GM21786 (cell line): ENCODE measurements around the gene SCGB3A1.

Experiments used
- ATAC-seq: cut with Tn5 transposase; IDR thresholded peaks from one replicate; pipeline ENCODE4 v1.9.1; 2021; ENCODE audit not compliant: unreplicated experiment

Gene SCGB3A1

DNA sequence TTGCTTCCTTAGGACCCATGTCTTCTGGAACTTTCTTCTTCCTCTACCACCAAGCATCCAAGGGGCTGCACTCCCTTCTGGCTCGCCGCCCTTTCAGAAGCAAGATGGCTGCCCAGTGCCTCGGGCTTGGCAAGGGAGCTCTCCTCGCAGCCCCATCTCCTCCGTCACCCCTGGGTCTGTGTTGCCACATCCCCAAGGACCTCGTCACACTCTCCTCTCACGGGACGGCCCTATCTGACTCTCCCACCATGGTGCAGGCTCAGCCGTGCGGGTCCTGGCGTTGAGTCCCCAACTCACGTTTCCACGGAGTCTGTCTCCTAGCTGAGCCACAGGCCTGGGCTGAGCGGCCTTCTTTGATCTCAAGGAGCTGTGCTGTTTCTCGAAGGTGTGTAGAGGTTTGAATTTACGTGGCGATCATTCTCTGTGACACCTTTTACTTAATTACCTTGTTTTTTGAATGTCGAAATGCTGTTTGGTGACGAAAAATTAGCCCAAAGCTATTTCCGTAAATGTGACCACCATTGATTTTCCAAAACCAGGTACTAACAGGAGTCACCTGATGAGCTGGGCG, 15.0 kb upstream of the SCGB3A1 start:
- ATAC-seq: no peak

DNA sequence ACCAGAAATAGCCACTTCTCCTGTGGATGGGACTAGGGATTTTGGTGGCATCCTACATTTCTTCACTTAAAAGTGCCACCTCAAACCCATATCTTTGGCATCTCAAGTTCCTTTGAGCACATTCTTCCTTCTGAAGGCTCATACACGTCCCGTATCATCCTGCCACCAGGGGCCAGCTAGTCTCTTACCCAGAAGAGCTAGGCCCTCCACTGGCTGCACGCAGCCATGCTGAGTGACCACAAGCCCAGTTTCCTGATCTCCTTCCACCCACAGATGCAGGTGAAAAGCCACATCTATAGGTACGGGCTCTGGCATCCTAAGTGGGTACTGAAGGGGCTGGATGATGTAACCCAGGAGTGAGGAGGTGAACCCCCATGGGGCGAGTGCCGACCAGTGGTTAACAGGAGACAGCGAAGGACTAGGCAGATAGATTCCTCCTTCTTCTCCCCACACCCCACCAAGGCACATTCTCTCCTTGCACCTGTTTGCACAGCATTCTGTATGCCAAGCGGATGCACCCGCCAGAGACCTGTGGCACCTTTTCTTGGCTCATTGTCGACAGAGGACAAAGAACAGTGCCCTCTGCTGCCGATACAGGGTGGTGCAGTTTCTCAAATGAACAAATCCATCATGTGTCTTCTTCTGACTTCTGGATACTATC, 14.4 kb upstream of the SCGB3A1 start:
- ATAC-seq: no peak

DNA sequence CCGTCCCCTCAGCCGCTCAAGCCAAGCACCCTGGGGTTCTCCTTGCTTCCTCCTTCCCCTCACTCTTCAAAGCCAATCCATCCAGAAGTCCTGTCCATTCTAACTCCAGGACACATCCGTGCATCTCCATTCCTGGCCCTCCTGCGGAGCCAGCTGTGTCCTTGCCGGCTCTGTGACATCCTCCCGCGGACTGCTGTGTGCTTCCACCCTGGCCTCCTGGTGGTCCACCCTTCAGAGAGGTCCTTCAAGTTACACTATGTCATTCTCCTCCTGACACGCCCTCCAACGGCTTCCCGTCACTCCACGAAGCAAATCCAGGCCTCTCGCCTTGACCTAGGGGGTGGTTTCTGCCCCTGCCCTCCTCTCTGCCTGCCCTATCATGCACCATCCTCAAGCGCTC, 13.0 kb upstream of the SCGB3A1 start:
- no peak for ATAC-seq

GRCh38 chr5:180603076-180603594, 11.8 kb upstream of the SCGB3A1 start:
- ATAC-seq: no peak

GRCh38 chr5:180602481-180603075, 11.3 kb upstream of the SCGB3A1 start:
- ATAC-seq: no peak

DNA sequence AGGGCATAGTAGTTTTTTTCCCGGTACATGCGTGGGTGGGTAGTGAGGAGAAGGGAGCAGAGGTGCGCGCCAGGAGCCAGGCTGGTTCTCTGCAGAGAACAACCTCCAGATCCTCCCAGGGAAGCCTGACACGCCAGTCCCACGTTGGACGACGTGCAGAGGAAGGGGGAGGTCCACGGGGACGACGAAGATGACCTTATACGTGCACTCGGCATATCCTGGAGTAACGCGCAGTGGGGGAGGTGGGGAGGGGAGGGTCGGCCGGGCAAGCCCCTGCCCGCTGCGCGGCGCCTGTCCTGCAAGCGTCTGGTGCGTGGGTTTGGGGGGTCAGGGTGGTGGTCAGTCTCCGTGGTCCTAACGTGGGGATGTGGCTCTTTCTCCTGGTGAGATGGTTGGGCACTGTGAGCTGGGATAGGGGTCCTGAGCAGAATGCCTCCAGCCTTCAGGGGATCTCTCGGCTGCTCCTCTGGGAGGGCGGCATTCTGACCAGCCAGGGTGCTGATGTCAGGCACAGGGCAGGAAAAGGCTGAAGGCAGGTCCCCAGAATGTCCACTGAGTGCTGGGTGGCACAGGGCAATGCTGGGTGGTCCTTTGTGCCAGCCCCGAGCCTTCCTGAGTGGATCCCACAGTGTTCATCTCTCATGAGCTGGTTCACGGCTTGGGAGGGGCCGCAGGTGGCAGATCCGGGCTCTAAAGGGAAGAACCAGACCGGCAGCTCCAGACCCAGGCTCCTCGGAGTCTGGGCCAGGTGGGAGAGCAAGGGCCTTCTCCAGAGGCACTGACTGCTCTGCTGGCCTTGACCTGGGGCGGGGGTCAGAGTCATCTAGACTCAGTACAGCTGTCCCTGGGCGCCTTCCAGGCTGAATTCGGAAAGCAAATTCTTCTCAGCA, 10.5 kb upstream of the SCGB3A1 start:
- no peak for ATAC-seq

GRCh38 chr5:180600554-180601041, 9.3 kb upstream of the SCGB3A1 start:
- no peak for ATAC-seq

DNA sequence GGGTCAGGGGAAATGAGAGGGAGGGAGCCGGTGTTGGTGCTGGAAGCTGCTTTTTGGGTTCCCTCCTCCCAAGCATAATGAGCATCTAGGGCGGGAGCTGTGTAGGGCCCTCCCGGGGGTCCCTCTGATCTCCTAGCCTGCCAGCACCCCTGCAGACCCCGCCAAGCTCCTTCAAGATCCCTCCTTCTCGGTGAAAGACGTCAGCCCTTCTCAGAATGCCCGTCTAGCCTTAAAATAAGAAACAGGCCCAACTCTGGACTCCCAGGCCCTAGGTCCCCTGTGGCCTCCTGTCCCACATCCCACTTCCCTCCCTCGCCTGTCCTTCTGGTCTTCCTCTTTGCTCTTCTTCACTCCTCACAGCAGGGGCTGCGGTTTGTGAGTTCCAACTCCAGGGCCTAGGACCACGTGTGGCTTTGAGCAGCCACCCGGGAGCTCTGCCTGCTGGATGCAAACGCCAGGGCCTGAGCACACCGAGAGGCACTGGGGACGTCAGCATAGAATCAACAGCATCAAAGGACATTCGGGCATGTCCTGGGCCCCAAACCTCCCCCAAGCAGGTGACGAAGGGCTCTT, 8.8 kb upstream of the SCGB3A1 start:
- ATAC-seq: no peak

- ATAC-seq: no peak
Measured at GRCh38 chr5:180599590-180599914, 8.3 kb upstream of the SCGB3A1 start.

- ATAC-seq: no peak
Measured at GRCh38 chr5:180598797-180599589, 7.7 kb upstream of the SCGB3A1 start.

GRCh38 chr5:180598316-180598701, 7.0 kb upstream of the SCGB3A1 start:
- no peak for ATAC-seq

- ATAC-seq: no peak
Measured at GRCh38 chr5:180596668-180597231, 5.5 kb upstream of the SCGB3A1 start.

DNA sequence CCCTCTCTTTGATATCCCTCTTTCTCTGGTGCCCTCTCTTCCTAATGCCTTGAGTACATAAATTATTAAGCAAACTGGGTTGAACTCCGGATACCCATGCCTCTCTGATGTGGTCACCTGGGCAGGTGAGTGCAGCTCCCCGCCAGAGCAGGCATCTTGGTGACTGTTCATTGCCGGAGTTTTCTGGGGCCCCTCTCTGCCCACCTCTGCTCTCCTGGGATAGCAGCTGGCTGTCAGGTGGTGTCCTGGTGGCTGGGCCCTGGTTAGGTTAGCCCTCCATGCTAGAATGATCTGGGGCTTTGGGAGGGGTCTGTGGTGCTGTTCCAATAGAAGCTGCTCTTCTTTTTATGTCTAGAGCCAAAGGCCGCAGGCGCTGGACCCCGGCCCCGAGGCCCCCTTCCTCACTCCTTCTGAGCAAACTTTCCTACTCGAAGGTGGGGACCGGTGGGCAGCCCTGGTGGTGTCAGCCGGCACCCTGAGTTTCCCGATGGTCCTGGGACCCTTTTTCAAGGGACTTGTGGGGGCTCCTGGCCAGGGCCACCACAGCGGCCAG, 4.9 kb upstream of the SCGB3A1 start:
- no peak for ATAC-seq

GRCh38 chr5:180595381-180596114, 4.2 kb upstream of the SCGB3A1 start:
- ATAC-seq: no peak

DNA sequence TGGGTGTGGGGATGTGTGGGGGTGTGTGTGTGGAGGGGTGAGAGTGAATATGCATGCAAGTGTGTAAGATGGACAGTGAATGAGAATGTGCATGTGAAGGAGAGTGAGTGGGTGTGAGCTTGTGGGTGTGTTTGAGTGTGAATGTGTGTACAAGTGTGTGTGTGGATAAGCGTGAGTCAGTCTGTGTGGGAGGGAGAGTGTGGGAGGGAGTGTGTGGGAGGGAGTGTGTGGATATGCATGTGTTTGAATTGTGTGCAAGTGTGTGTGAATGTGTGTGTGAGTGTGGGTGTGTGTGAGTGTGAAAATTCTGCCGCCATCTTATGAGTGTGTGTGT, 3.7 kb upstream of the SCGB3A1 start:
- ATAC-seq: no peak

DNA sequence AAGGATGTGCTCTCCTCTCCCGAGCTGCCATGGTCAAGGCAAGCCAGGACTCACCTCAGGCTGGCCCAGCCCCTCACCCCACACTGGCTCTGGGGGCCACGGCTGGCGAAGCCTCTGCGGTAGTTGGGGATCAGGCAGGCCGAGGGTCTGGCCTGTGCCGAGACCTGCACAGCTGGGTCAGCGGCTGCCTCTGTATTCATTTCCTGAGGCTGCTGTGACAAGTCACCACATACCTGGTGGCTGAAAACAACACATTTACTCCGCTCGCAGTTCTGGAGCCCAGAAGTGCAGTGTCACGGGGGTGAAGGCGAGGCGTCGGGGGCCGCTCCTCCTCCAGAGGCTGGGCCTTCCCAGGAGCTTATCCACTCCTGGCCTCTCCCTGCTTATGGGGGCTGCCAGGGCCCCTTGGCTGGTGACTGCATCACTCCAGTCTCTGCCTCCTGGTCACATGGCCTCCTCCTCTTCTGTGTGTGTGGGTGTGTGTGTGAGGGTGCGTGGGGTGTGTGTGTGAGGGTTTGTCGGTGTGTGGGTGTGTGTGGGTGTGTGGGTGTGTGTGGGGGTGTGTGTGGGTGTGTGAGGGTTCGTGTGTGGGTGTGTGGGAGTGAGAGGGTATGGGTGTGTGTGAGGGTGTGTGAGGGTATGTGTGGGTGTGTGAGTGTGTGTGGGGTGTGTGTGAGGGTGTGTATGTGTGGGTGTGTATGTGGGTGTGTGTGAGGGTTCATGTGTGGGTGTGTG, 3.2 kb upstream of the SCGB3A1 start:
- no peak for ATAC-seq

DNA sequence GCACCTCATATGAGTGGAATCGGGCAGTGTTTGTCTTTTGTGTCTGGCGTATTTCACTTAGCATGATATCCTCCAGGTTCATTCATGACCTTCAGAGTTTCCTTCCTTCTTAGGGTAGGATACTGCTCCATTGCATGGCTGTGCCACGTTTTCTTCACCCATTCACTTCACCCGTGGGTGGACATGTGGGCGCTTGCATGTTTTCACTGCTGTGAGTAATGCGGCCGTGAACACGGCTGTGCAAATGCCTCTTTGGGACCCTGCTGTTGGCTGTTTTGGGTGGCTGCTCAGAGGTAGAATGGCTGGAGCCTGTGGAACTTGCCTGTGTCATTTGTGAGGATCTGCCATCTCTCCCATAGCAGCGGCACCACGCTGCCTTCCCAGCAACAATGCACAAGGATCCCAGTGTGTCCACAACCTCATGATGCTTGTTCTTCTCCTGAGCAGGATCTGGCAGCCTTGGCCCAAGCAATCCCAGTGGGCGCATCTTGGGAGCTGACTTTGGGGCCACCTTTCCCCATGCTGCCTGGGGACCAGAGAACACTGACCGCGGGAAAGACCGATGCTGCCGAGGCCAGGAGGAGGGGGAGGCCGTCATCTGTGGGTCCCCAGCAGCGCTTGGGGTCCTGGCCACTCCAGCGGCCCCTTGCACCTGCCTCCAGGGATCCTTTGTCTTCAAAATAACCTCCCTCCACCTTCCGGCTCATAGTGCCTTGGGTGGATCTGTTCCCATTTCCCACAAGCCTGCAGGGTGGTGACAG, 2.3 kb upstream of the SCGB3A1 start:
- no peak for ATAC-seq

- ATAC-seq: no peak
Measured at GRCh38 chr5:180592176-180592575, 877 bp upstream of the SCGB3A1 start.
